Neural cell (in vitro differentiated cells): ENCODE data around the gene BIRC5. TPM values are rescaled to one million over a fixed set of nuclear protein-coding genes. Genes with fewer than 3 reads are reported as not detected.

Experiments
- H2AFZ ChIP-seq: fragments of 200-600, 300-800 bp; sonication (generic), shearing (Covaris generic); 2 replicates; pipeline ENCODE4 v1.6.0; 2014; ENCODE audit warnings: low read depth, mild to moderate bottlenecking, antibody characterized with exemption, low read length, moderate library complexity
- H3F3A ChIP-seq: fragments of 200-600 bp; shearing (Covaris generic); 2 replicates; pipeline ENCODE4 v1.6.1; 2016; ENCODE audit warnings: mild to moderate bottlenecking, moderate library complexity, mixed read lengths, antibody characterized with exemption, low read length; ENCODE audit not compliant: insufficient read depth, poor library complexity, severe bottlenecking
- H3K27ac ChIP-seq: fragments of 200-600, 300-800 bp; sonication (generic), shearing (Covaris generic); 2 replicates; pipeline ENCODE4 v1.5.1; 2014; ENCODE audit warnings: mild to moderate bottlenecking, low read length, moderate library complexity
- H3K27me3 ChIP-seq: fragments of 300-800, 200-600 bp; sonication (generic), shearing (Covaris generic); 2 replicates; pipeline ENCODE4 v1.6.0; 2014; ENCODE audit warnings: mild to moderate bottlenecking, low read depth, low read length, moderate library complexity; ENCODE audit not compliant: insufficient read depth
- H3K36me3 ChIP-seq: fragments of 300-800, 200-600 bp; sonication (generic), shearing (Covaris generic); 2 replicates; pipeline ENCODE4 v1.5.1; 2014; ENCODE audit warnings: mild to moderate bottlenecking, antibody characterized with exemption, low read length, moderate library complexity; ENCODE audit not compliant: insufficient read depth
- H3K4me2 ChIP-seq: fragments of 300-800, 200-600 bp; sonication (generic), shearing (Covaris generic); 2 replicates; pipeline ENCODE4 v1.6.0; 2014; ENCODE audit warnings: mild to moderate bottlenecking, low read length
- H3K4me3 ChIP-seq: fragments of 300-800, 200-600 bp; sonication (generic), shearing (Covaris generic); 2 replicates; pipeline ENCODE4 v1.5.1; 2014; ENCODE audit warnings: mild to moderate bottlenecking, low read length, moderate library complexity
- H3K79me2 ChIP-seq: fragments of 200-600 bp; shearing (Covaris generic); replicated peaks from 2 replicates; pipeline ENCODE4 v1.6.0; 2014; ENCODE audit warnings: mild to moderate bottlenecking, low read length, moderate library complexity; ENCODE audit not compliant: insufficient read depth
- H3K9ac ChIP-seq: fragments of 300-800, 200-600 bp; sonication (generic), shearing (Covaris generic); 2 replicates; pipeline ENCODE4 v1.6.1; 2016; ENCODE audit warnings: mild to moderate bottlenecking, low read length, mixed read lengths
- H3K9me2 ChIP-seq: fragments of 200-600 bp; shearing (Covaris generic); 2 replicates; pipeline ENCODE4 v1.6.1; 2016; ENCODE audit warnings: mild to moderate bottlenecking, low read length, mixed read lengths; ENCODE audit not compliant: insufficient read depth
- H3K9me3 ChIP-seq: fragments of 200-600, 300-800 bp; sonication (generic), shearing (Covaris generic); 2 replicates; pipeline ENCODE4 v1.6.1; 2016; ENCODE audit warnings: mild to moderate bottlenecking, mixed run types, low read length, moderate library complexity, mixed read lengths
- H4K20me1 ChIP-seq: fragments of 200-600 bp; shearing (Covaris generic); 2 replicates; pipeline ENCODE4 v1.6.1; 2016; ENCODE audit warnings: mild to moderate bottlenecking, mixed run types; ENCODE audit not compliant: insufficient read depth
- EP300 ChIP-seq: fragments of 450-650 bp; conservative IDR thresholded peaks from 2 replicates; pipeline ENCODE4 v1.6.1; 2014; ENCODE audit warnings: antibody characterized with exemption, mild to moderate bottlenecking, moderate library complexity; ENCODE audit not compliant: poor library complexity, severe bottlenecking
- EZH2 ChIP-seq: fragments of 200-600, 300-800 bp; shearing (Covaris generic), sonication (generic); IDR thresholded peaks from 2 replicates; pipeline ENCODE4 v1.6.1; 2014; ENCODE audit warnings: antibody characterized with exemption, low read length, borderline replicate concordance, mild to moderate bottlenecking; ENCODE audit not compliant: insufficient read depth, poor library complexity, severe bottlenecking
- MXI1 ChIP-seq: fragments of 450-650 bp; conservative IDR thresholded peaks from 2 replicates; pipeline ENCODE4 v1.6.1; 2014; ENCODE audit warnings: antibody characterized with exemption, mild to moderate bottlenecking; ENCODE audit not compliant: poor library complexity, severe bottlenecking
- POLR2AphosphoS5 ChIP-seq: IDR thresholded peaks from 2 replicates; pipeline ENCODE4 v1.6.1; 2012
- RAD21 ChIP-seq: fragments of 450-650 bp; conservative IDR thresholded peaks from 2 replicates; pipeline ENCODE4 v1.6.1; 2014; ENCODE audit warnings: antibody characterized with exemption, mild to moderate bottlenecking, moderate library complexity
- SMC3 ChIP-seq: fragments of 450-650 bp; conservative IDR thresholded peaks from 2 replicates; pipeline ENCODE4 v1.6.1; 2014; ENCODE audit warnings: antibody characterized with exemption, mild to moderate bottlenecking, moderate library complexity; ENCODE audit not compliant: poor library complexity
- TAF1 ChIP-seq: IDR thresholded peaks from 2 replicates; pipeline ENCODE4 v1.6.1; 2012; ENCODE audit warnings: low read depth
- polyA plus RNA-seq: library from polyadenylated mRNA; depleted of rRNA; stranded (reverse); fragments of >200 nt; gene quantifications from 2 replicates; pipeline ENCODE4 v1.2.3, GENCODE V29; 2014
- TF ChIP-seq, protein P1 (sequence below): IDR thresholded peaks from 2 replicates; pipeline ENCODE4 v1.6.1; 2012; ENCODE audit warnings: borderline replicate concordance
- TF ChIP-seq, protein P2 (sequence below): fragments of 450-650 bp; IDR thresholded peaks from 2 replicates; pipeline ENCODE4 v1.5.1; 2014; ENCODE audit warnings: antibody characterized with exemption, mild to moderate bottlenecking, moderate library complexity; ENCODE audit not compliant: poor library complexity, severe bottlenecking

The BIRC5 gene
- polyA plus RNA-seq, 1 donor from 2014 or later, result 1.4 TPM

DNA sequence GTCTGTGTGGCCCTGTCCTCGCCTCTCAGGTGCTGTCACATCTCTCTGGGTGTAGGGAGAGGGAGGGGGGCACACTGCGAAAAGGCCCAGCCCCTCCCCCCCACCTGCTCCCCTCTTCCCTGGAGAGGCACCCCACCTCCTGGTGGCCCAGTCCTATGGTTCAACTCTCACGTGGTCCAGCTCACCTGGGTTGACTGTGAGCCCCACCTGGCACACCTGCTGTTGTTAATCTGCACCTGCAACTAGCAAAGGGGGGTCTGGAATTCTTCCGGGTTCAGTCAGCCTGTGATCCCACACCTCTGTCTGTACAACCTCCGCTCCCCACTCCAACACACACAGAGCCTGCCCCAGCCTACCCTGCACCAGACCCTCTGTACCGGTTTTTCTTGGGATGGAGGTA lies 47.6 kb upstream of the BIRC5 start:
- H3K36me3 ChIP-seq, result no peaks in the 10 kb centered on the region
- H3K9ac ChIP-seq, result no peak overlapping the region
- no peaks in the 10 kb centered on the region for H3F3A ChIP-seq
- H3K79me2 ChIP-seq, result no peaks in the 10 kb centered on the region
- TF ChIP-seq EP300 (no peak), EZH2 (no peak), SMC3 (no peak), RAD21 (no peak)
- TF ChIP-seq, protein P1, sequence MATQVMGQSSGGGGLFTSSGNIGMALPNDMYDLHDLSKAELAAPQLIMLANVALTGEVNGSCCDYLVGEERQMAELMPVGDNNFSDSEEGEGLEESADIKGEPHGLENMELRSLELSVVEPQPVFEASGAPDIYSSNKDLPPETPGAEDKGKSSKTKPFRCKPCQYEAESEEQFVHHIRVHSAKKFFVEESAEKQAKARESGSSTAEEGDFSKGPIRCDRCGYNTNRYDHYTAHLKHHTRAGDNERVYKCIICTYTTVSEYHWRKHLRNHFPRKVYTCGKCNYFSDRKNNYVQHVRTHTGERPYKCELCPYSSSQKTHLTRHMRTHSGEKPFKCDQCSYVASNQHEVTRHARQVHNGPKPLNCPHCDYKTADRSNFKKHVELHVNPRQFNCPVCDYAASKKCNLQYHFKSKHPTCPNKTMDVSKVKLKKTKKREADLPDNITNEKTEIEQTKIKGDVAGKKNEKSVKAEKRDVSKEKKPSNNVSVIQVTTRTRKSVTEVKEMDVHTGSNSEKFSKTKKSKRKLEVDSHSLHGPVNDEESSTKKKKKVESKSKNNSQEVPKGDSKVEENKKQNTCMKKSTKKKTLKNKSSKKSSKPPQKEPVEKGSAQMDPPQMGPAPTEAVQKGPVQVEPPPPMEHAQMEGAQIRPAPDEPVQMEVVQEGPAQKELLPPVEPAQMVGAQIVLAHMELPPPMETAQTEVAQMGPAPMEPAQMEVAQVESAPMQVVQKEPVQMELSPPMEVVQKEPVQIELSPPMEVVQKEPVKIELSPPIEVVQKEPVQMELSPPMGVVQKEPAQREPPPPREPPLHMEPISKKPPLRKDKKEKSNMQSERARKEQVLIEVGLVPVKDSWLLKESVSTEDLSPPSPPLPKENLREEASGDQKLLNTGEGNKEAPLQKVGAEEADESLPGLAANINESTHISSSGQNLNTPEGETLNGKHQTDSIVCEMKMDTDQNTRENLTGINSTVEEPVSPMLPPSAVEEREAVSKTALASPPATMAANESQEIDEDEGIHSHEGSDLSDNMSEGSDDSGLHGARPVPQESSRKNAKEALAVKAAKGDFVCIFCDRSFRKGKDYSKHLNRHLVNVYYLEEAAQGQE, result no peak
- no peak overlapping the region for H3K4me2 ChIP-seq
- H3K9me3 ChIP-seq, result no peaks in the 10 kb centered on the region
- no peak overlapping the region for H3K4me3 ChIP-seq
- H4K20me1 ChIP-seq, result no peaks in the 10 kb centered on the region
- no peak overlapping the region for H3K27ac ChIP-seq
- H2AFZ ChIP-seq, result no peak overlapping the region
- H3K9me2 ChIP-seq, result no peaks in the 10 kb centered on the region
- no peaks in the 10 kb centered on the region for H3K27me3 ChIP-seq

DNA sequence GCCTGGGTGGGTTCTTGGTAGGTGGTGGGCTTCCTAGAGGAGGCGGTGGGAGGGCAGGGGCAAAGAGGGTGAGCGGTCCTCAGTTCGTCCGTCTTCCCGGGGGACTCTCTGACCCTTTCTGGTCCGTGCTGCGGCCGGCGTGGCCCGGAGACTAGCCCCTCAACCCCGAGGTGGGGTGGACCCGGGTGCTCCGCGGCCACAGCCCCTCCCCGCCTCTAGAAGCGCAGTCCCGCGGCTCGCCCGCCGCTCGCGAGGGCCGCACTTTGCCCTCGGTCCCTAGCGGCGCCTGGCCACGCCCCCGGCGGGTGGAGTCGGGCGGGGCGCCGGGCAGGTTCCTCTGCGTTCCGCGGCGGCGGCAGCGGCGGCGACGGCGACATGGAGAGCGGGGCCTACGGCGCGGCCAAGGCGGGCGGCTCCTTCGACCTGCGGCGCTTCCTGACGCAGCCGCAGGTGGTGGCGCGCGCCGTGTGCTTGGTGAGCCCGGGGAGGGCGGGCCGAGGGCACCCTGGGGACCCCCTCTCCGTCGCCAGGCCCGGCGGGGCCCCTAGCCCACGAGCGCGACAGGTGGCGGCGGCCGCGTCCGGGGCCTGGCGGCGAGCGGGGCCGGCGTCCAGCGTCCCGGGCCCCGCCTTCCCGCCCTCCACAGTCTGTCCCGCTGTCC lies 45.7 kb upstream of the BIRC5 start, which contains the start of gene SYNGR2:
Gene SYNGR2, plus strand, starts transcription at position 340 of the 661 bp plus-strand sequence. Its CDS starts 36 bp downstream, at position 376.
- Histone ChIP-seq H3K4me2 (no peak within 1 kb of the TSS), H3K27ac (no peak within 1 kb of the TSS), H3K4me3 (peak within 1 kb of the TSS; percentile 67), H3K79me2 (no peaks in the 10 kb centered on the region), H3K36me3 (no peaks in the 10 kb centered on the region), H3K27me3 (no peaks in the 10 kb centered on the region), H2AFZ (peak within 1 kb of the TSS; percentile 25), H3K9ac (peak within 1 kb of the TSS; percentile 48), H3K9me2 (no peaks in the 10 kb centered on the region), H4K20me1 (no peaks in the 10 kb centered on the region), H3K9me3 (no peaks in the 10 kb centered on the region), H3F3A (no peaks in the 10 kb centered on the region)
- TF ChIP-seq, protein P2, sequence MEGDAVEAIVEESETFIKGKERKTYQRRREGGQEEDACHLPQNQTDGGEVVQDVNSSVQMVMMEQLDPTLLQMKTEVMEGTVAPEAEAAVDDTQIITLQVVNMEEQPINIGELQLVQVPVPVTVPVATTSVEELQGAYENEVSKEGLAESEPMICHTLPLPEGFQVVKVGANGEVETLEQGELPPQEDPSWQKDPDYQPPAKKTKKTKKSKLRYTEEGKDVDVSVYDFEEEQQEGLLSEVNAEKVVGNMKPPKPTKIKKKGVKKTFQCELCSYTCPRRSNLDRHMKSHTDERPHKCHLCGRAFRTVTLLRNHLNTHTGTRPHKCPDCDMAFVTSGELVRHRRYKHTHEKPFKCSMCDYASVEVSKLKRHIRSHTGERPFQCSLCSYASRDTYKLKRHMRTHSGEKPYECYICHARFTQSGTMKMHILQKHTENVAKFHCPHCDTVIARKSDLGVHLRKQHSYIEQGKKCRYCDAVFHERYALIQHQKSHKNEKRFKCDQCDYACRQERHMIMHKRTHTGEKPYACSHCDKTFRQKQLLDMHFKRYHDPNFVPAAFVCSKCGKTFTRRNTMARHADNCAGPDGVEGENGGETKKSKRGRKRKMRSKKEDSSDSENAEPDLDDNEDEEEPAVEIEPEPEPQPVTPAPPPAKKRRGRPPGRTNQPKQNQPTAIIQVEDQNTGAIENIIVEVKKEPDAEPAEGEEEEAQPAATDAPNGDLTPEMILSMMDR, result peak; percentile 12
- no peak for TF ChIP-seq EZH2
- TF ChIP-seq SMC3, result no peak
- peak; percentile 32 for TF ChIP-seq TAF1
- TF ChIP-seq EP300, result peak; percentile 18
- peak; percentile 22 for TF ChIP-seq MXI1
- no peak for TF ChIP-seq RAD21
- TF ChIP-seq POLR2AphosphoS5, result peak; percentile 40
- TF ChIP-seq, protein P1, result peak; percentile 36
